SK-N-SH (cell line): ENCODE results near the gene DNHD1. TPM values are rescaled to one million over a fixed set of nuclear protein-coding genes. Genes with fewer than 3 reads are reported as not detected.

Experiments used
- CTCF ChIA-PET: fragments of 300-600, 350-600 bp; formaldehyde crosslinking; extraction: SDS; loops from one replicate; lab custom pipeline; 2021; lab: Yijun Ruan, JAX
- POLR2A ChIA-PET: fragments of 350-600 bp; sonication (Branson Sonifier 250); formaldehyde crosslinking; extraction: SDS; loops from one replicate; lab custom pipeline; 2020; ENCODE audit warnings: antibody characterized with exemption, inconsistent platforms; lab: Yijun Ruan, JAX
- DNase-seq: peaks from one replicate; pipeline ENCODE4 v3.0.0; 2012
- H2AFZ ChIP-seq: fragments of 200-600 bp; sonication (generic); 2 replicates; pipeline ENCODE4 v1.8.1; 2016; ENCODE audit warnings: antibody characterized with exemption, mild to moderate bottlenecking, low read depth
- H3F3A ChIP-seq: fragments of 200-600 bp; sonication (generic); replicated peaks from 2 replicates; pipeline ENCODE3; 2016; ENCODE audit warnings: antibody characterized with exemption, mild to moderate bottlenecking; ENCODE audit not compliant: insufficient read depth
- H3K27ac ChIP-seq, 2 experiments: fragments of 200-500 bp in 1 of 2; fragments of 200-600 bp in 1 of 2; sonication (Bioruptor generic) in 1 of 2; sonication (generic), shearing (Covaris generic) in 1 of 2; 2 replicates each; pipeline versions ENCODE4 v1.5.1 to v1.6.1; 2014 to 2016; ENCODE audit warnings: low read depth in 2 of 2, inconsistent platforms in 1 of 2, low read length in 1 of 2, mild to moderate bottlenecking in 1 of 2, mixed read lengths in 1 of 2
- H3K27me3 ChIP-seq: fragments of 200-600 bp; sonication (generic), shearing (Covaris generic); 2 replicates; pipeline ENCODE4 v1.6.1; 2016; ENCODE audit warnings: mixed run types; ENCODE audit not compliant: insufficient read depth
- H3K36me3 ChIP-seq, 2 experiments: fragments of 200-500 bp in 1 of 2; fragments of 200-600 bp in 1 of 2; sonication (Bioruptor generic) in 1 of 2; sonication (generic) in 1 of 2; replicated peaks in 1 of 2; 2 replicates each; pipeline versions ENCODE3 to v1.5.1; 2014 to 2016; ENCODE audit warnings: low read length in 1 of 2, mild to moderate bottlenecking in 1 of 2; ENCODE audit not compliant: insufficient read depth in 2 of 2, control insufficient read depth in 1 of 2
- H3K4me1 ChIP-seq, 2 experiments: fragments of 200-500 bp in 1 of 2; fragments of 200-600 bp in 1 of 2; sonication (Bioruptor generic) in 1 of 2; sonication (generic), shearing (Covaris generic) in 1 of 2; 2 replicates each; pipeline versions ENCODE4 v1.5.1 to v1.6.1; 2014 to 2016; ENCODE audit warnings: low read depth in 1 of 2, low read length in 1 of 2, mixed run types in 1 of 2; ENCODE audit not compliant: insufficient read depth in 2 of 2, control insufficient read depth in 1 of 2
- H3K4me2 ChIP-seq: fragments of 200-600 bp; sonication (generic), shearing (Covaris generic); 2 replicates; pipeline ENCODE4 v1.6.1; 2017; ENCODE audit warnings: mixed run types
- H3K4me3 ChIP-seq, 2 experiments: fragments of 200-500 bp in 1 of 2; fragments of 200-600 bp in 1 of 2; sonication (Bioruptor generic) in 1 of 2; sonication (generic), shearing (Covaris generic) in 1 of 2; 2 replicates each; pipeline versions ENCODE4 v1.5.1 to v1.8.1; 2014 to 2016; ENCODE audit warnings: low read depth in 2 of 2, inconsistent platforms in 1 of 2, low read length in 1 of 2, mild to moderate bottlenecking in 1 of 2, mixed read lengths in 1 of 2, moderate library complexity in 1 of 2
- H3K79me2 ChIP-seq: fragments of 200-600 bp; sonication (generic); 2 replicates; pipeline ENCODE4 v1.8.1; 2017; ENCODE audit warnings: mild to moderate bottlenecking; ENCODE audit not compliant: insufficient read depth
- H3K9ac ChIP-seq: fragments of 200-600 bp; sonication (generic); 2 replicates; pipeline ENCODE4 v1.6.1; 2017; ENCODE audit warnings: mixed run types
- H3K9me2 ChIP-seq: fragments of 200-600 bp; sonication (generic); 2 replicates; pipeline ENCODE4 v1.6.1; 2017; ENCODE audit warnings: mixed run types
- H3K9me3 ChIP-seq: fragments of 200-600 bp; sonication (generic); 2 replicates; pipeline ENCODE4 v1.6.1; 2017; ENCODE audit warnings: mixed run types, mild to moderate bottlenecking, moderate library complexity
- H4K20me1 ChIP-seq: fragments of 200-600 bp; sonication (generic); 2 replicates; pipeline ENCODE4 v1.6.1; 2017; ENCODE audit warnings: mild to moderate bottlenecking, mixed run types; ENCODE audit not compliant: insufficient read depth
- EZH2phosphoT487 ChIP-seq: fragments of 200-600 bp; sonication (generic); IDR thresholded peaks from 2 replicates; pipeline ENCODE4 v1.6.1; 2017; ENCODE audit warnings: low read depth, mixed run types, mild to moderate bottlenecking, antibody characterized with exemption, moderate library complexity, borderline replicate concordance
- FOXM1 ChIP-seq: IDR thresholded peaks from 2 replicates; pipeline ENCODE4 v1.4.0; 2012; ENCODE audit warnings: low read depth, mild to moderate bottlenecking
- GABPA ChIP-seq: IDR thresholded peaks from 2 replicates; pipeline ENCODE4 v1.4.0; 2012; ENCODE audit warnings: low read depth, mild to moderate bottlenecking
- IRF3 ChIP-seq: fragments of 150-350 bp; IDR thresholded peaks from 2 replicates; pipeline ENCODE4 v1.6.1; 2016; ENCODE audit warnings: mild to moderate bottlenecking, low read depth, low read length
- MAX ChIP-seq: IDR thresholded peaks from 2 replicates; pipeline ENCODE4 v1.4.0; 2012; ENCODE audit warnings: low read depth
- MEF2A ChIP-seq: IDR thresholded peaks from 2 replicates; pipeline ENCODE4 v1.4.0; 2012; ENCODE audit warnings: low read depth, borderline replicate concordance
- MXI1 ChIP-seq: IDR thresholded peaks from 2 replicates; pipeline ENCODE4 v1.6.1; 2012; ENCODE audit warnings: mild to moderate bottlenecking, low read depth, low read length, improper control_type of control experiment
- NRF1 ChIP-seq: IDR thresholded peaks from 2 replicates; pipeline ENCODE4 v1.6.1; 2012; ENCODE audit warnings: low read depth, mild to moderate bottlenecking, low read length
- PBX3 ChIP-seq: IDR thresholded peaks from 2 replicates; pipeline ENCODE4; 2012
- POLR2AphosphoS5 ChIP-seq: IDR thresholded peaks from 2 replicates; pipeline ENCODE4 v1.6.1; 2012; ENCODE audit warnings: low read depth, low read length
- RXRA ChIP-seq: IDR thresholded peaks from 2 replicates; pipeline ENCODE4 v1.4.0; 2012; ENCODE audit warnings: low read depth, mild to moderate bottlenecking, borderline replicate concordance
- TAF1 ChIP-seq: IDR thresholded peaks from 2 replicates; pipeline ENCODE4 v1.6.1; 2012; ENCODE audit warnings: low read depth, mild to moderate bottlenecking, low read length, moderate library complexity, borderline replicate concordance
- USF1 ChIP-seq: IDR thresholded peaks from 2 replicates; pipeline ENCODE4 v1.4.0; 2012; ENCODE audit warnings: low read depth, borderline replicate concordance
- WGBS: methylation state at CpG from one replicate; pipeline ENCODE4 v1.1.6; 2017; ENCODE audit warnings: low lambda C conversion rate; 5-methylcytosine and 5-hydroxymethylcytosine counted together
- polyA plus RNA-seq, 3 experiments: library from polyadenylated mRNA; depleted of rRNA; stranded (reverse); fragments of >200 nt; gene quantifications; 2 replicates each; pipeline ENCODE4 v1.2.3, GENCODE V29; 2012

DNHD1 gene
- polyA plus RNA-seq, 1 of the 3 experiments (the other 2 are of a cell fraction) = 5.3 TPM

- no peaks in the 10 kb centered on the region for H3K9me2 ChIP-seq
- H3K27ac ChIP-seq = no peak overlapping the region
- ChIA-PET CTCF (interaction anchor here (0.8 to 2.4 kb wide), 10 partner anchors 8 to 89 kb away, joined by 3 to 10 read pairs (median 3); partner anchors contain the start of gene TAF10), POLR2A (interaction anchor here (1.5 to 4.5 kb wide), 2 partner anchors 9 to 26 kb away, joined by 11 to 29 read pairs; partner anchors contain the start of gene TAF10)
- no peak overlapping the region for H2AFZ ChIP-seq
- H3K4me1 ChIP-seq = peaks cover 7 to 9% of the 10 kb centered on the region in 2 experiments; a peak in 3 of 4 replicates
- no peaks in the 10 kb centered on the region for H3K27me3 ChIP-seq
- peaks cover 3% of the 10 kb centered on the region for H3F3A ChIP-seq
- TF ChIP-seq TAF1 (no peak), FOXM1 (no peak), POLR2AphosphoS5 (no peak), MEF2A (no peak), GABPA (no peak), EZH2phosphoT487 (no peak), MXI1 (no peak), USF1 (no peak), IRF3 (no peak), PBX3 (no peak), MAX (no peak), NRF1 (no peak), RXRA (no peak)
- no peak overlapping the region for H3K9ac ChIP-seq
- 96% methylated on average over 1 of the region's 1 CpG for whole genome bisulfite sequencing
- peaks cover 0 to 9% of the 10 kb centered on the region in 2 experiments for H3K36me3 ChIP-seq
- H4K20me1 ChIP-seq = no peaks in the 10 kb centered on the region
- H3K79me2 ChIP-seq = peaks cover 15% of the 10 kb centered on the region; the same call in 1 of the 2 replicates
- no peak overlapping the region for H3K4me2 ChIP-seq
- H3K4me3 ChIP-seq = no peak overlapping the region
- no peaks in the 10 kb centered on the region for H3K9me3 ChIP-seq
- no peak for DNase-seq
Observed at GRCh38 chr11:6620636-6621035, 123.6 kb downstream of the DNHD1 start.

Other genes starting within 250 kb of the DNHD1 start
- not detected in 2 replicates for gene CCKBR, start 237.4 kb upstream of the DNHD1 start, polyA plus RNA-seq (2012; rRNA removed)
- gene CAVIN3, start 176.8 kb upstream of the DNHD1 start, polyA plus RNA-seq (2012; rRNA removed) = 21.5 and 23.5 TPM in 2 replicates
- 59.6 and 69.2 TPM in 2 replicates for gene SMPD1, start 106.8 kb upstream of the DNHD1 start, polyA plus RNA-seq (2012; rRNA removed)
- 32.9 and 35.9 TPM in 2 replicates for gene APBB1, start 78.2 kb upstream of the DNHD1 start, polyA plus RNA-seq (2012; rRNA removed)
- gene HPX, start 56.3 kb upstream of the DNHD1 start, polyA plus RNA-seq (2012; rRNA removed) = 1.8 and 2.3 TPM in 2 replicates
- 22.8 and 26.6 TPM in 2 replicates for gene TRIM3, start 23.3 kb upstream of the DNHD1 start, polyA plus RNA-seq (2012; rRNA removed)
- gene ARFIP2, start 15.9 kb upstream of the DNHD1 start, polyA plus RNA-seq (2012; rRNA removed) = 128 and 162 TPM in 2 replicates
- gene TIMM10B, start 15.8 kb upstream of the DNHD1 start, polyA plus RNA-seq (2012; rRNA removed) = 26.2 and 33.1 TPM in 2 replicates
- gene RRP8, start 106.3 kb downstream of the DNHD1 start, polyA plus RNA-seq (2012; rRNA removed) = 7.8 and 8.6 TPM in 2 replicates
- 241 and 268 TPM in 2 replicates for gene ILK, start 106.5 kb downstream of the DNHD1 start, polyA plus RNA-seq (2012; rRNA removed)
- 163 and 213 TPM in 2 replicates for gene TAF10, start 114.9 kb downstream of the DNHD1 start, polyA plus RNA-seq (2012; rRNA removed)
- 94.0 and 105 TPM in 2 replicates for gene TPP1, start 122.1 kb downstream of the DNHD1 start, polyA plus RNA-seq (2012; rRNA removed)
- gene DCHS1, start 158.5 kb downstream of the DNHD1 start, polyA plus RNA-seq (2012; rRNA removed) = 3.0 and 5.7 TPM in 2 replicates
- gene MRPL17, start 186.1 kb downstream of the DNHD1 start, polyA plus RNA-seq (2012; rRNA removed) = 88.3 and 88.6 TPM in 2 replicates